A549 (cell line): ENCODE data around the gene KCNQ5. TPM values are rescaled to one million over a fixed set of nuclear protein-coding genes. Genes with fewer than 3 reads are reported as not detected.

ENCODE experiments used
- ATAC-seq, 2 experiments: fragments of 200-7000 bp in 1 of 2; fragments of >200 bp in 1 of 2; cut with Nextera tagmentation in 1 of 2; cut with Tn5 transposase in 1 of 2; 3 replicates each; pipeline versions ENCODE4 v1.8.0 to v1.9.1; 2018 to 2020; ENCODE audit warnings: mild to moderate bottlenecking in 1 of 2, moderate library complexity in 1 of 2
- CTCF ChIA-PET: fragments of 300-600 bp; sonication (Branson Sonifier 250); formaldehyde crosslinking; extraction: SDS; loops from one replicate; lab custom pipeline; 2021; ENCODE audit warnings: antibody characterized with exemption, inconsistent platforms; lab: Yijun Ruan, JAX
- POLR2A ChIA-PET: fragments of 350-600 bp; formaldehyde crosslinking; extraction: SDS; loops from one replicate; lab custom pipeline; 2021; ENCODE audit warnings: antibody characterized with exemption, inconsistent platforms; lab: Yijun Ruan, JAX
- DNase-seq, 2 experiments: peaks; one replicate each; pipeline versions ENCODE4 v3.0.0 to v3.0.0-alpha.2; 2011 to 2016; ENCODE audit warnings: low read depth in 1 of 2, low spot score in 1 of 2
- FAIRE-seq: peaks from 2 replicates; lab custom pipeline; 2011; peaks lifted over from hg19 to GRCh38; lab: Jason Lieb, UNC
- H3K27ac ChIP-seq, 2 experiments: fragments of >200 bp; sonication (Bioruptor Twin); formaldehyde crosslinking; 3 replicates each; pipeline ENCODE4 v1.5.1; 2016 to 2017
- H3K4me1 ChIP-seq: fragments of >200 bp; sonication (Bioruptor Twin); formaldehyde crosslinking; 3 replicates; pipeline ENCODE4 v1.6.1; 2016
- H3K4me2 ChIP-seq: fragments of >200 bp; sonication (Bioruptor Twin); formaldehyde crosslinking; 3 replicates; pipeline ENCODE4 v1.6.1; 2016
- H3K4me3 ChIP-seq: fragments of >200 bp; sonication (Bioruptor Twin); formaldehyde crosslinking; 3 replicates; pipeline ENCODE4 v1.5.1; 2016
- H3K9me3 ChIP-seq: fragments of >200 bp; sonication (Bioruptor Twin); formaldehyde crosslinking; 3 replicates; pipeline ENCODE4 v1.6.1; 2016
- ATOH8 ChIP-seq: fragments of 250-450 bp; sonication (Bioruptor Pico); IDR thresholded peaks from 2 replicates; pipeline ENCODE4 v1.5.0; 2020; ENCODE audit warnings: low read depth, mild to moderate bottlenecking, moderate library complexity
- CBX2 ChIP-seq: fragments of 200-600 bp; sonication (generic); IDR thresholded peaks from 2 replicates; pipeline ENCODE4 v1.6.1; 2016; ENCODE audit warnings: low read depth, mild to moderate bottlenecking, borderline replicate concordance
- CEBPB ChIP-seq, 2 experiments: fragments of >200 bp in 1 of 2; sonication (Bioruptor Twin) in 1 of 2; formaldehyde crosslinking in 1 of 2; IDR thresholded peaks; 2 replicates each; pipeline ENCODE4 v1.6.1; 2012 to 2016
- CTCF ChIP-seq: fragments of >200 bp; sonication (Bioruptor Twin); formaldehyde crosslinking; IDR thresholded peaks from 3 replicates; pipeline ENCODE4 v1.5.1; 2016
- ESRRA ChIP-seq: fragments of 150-350 bp; IDR thresholded peaks from 2 replicates; pipeline ENCODE4 v1.6.1; 2014; ENCODE audit warnings: mild to moderate bottlenecking, low read length, borderline replicate concordance
- HES2 ChIP-seq: fragments of >200 bp; sonication (Bioruptor Twin); formaldehyde crosslinking; IDR thresholded peaks from 2 replicates; pipeline ENCODE4 v1.6.1; 2016
- HOXB5 ChIP-seq: fragments of 250-450 bp; sonication (Bioruptor Pico); IDR thresholded peaks from 2 replicates; pipeline ENCODE4 v1.5.0; 2020; ENCODE audit warnings: mild to moderate bottlenecking, moderate library complexity
- KDM1A ChIP-seq: fragments of 200-600 bp; sonication (generic); IDR thresholded peaks from 2 replicates; pipeline ENCODE4 v1.6.1; 2016; ENCODE audit warnings: low read depth, mild to moderate bottlenecking
- MAFK ChIP-seq: fragments of 450-650 bp; IDR thresholded peaks from 2 replicates; pipeline ENCODE4 v1.6.1; 2014; ENCODE audit not compliant: partially characterized antibody
- MAZ ChIP-seq: fragments of 150-350 bp; IDR thresholded peaks from 2 replicates; pipeline ENCODE4 v1.6.1; 2014; ENCODE audit warnings: antibody characterized with exemption, low read depth, low read length, borderline replicate concordance
- NPAS2 ChIP-seq: fragments of 250-450 bp; sonication (Bioruptor Pico); IDR thresholded peaks from 2 replicates; pipeline ENCODE4 v1.8.0; 2022; ENCODE audit warnings: mild to moderate bottlenecking, moderate library complexity, borderline replicate concordance
- NR3C1 ChIP-seq: fragments of >200 bp; sonication (Bioruptor Twin); formaldehyde crosslinking; IDR thresholded peaks from 3 replicates; pipeline ENCODE4 v1.6.1; 2017
- POLR2A ChIP-seq: IDR thresholded peaks from 2 replicates; pipeline ENCODE4 v1.6.1; 2012; ENCODE audit warnings: mild to moderate bottlenecking, low read length
- POLR2AphosphoS2 ChIP-seq: conservative IDR thresholded peaks from 2 replicates; pipeline ENCODE4 v1.6.1; 2012; ENCODE audit warnings: low read length, improper control_type of control experiment, inconsistent platforms
- RCOR1 ChIP-seq: fragments of 150-350 bp; IDR thresholded peaks from 2 replicates; pipeline ENCODE4 v1.6.1; 2014; ENCODE audit warnings: antibody characterized with exemption, low read length, low read depth
- REST ChIP-seq: fragments of 200-600 bp; sonication (generic); IDR thresholded peaks from 2 replicates; pipeline ENCODE4 v1.6.1; 2016; ENCODE audit warnings: antibody characterized with exemption, mild to moderate bottlenecking, moderate library complexity
- RFX5 ChIP-seq: fragments of 450-650 bp; IDR thresholded peaks from 2 replicates; pipeline ENCODE4 v1.7.1; 2014; ENCODE audit warnings: antibody characterized with exemption, mild to moderate bottlenecking, moderate library complexity
- RNF2 ChIP-seq: fragments of 200-600 bp; sonication (generic); IDR thresholded peaks from 2 replicates; pipeline ENCODE4 v1.6.1; 2016; ENCODE audit warnings: low read depth, mild to moderate bottlenecking, antibody characterized with exemption, moderate library complexity, borderline replicate concordance
- WGBS: methylation state at CpG from one replicate; pipeline ENCODE4 v1.1.6; 2017; ENCODE audit errors: missing lambda C conversion rate; 5-methylcytosine and 5-hydroxymethylcytosine counted together
- polyA plus RNA-seq, 4 experiments: library from polyadenylated mRNA; depleted of rRNA in 3 of 4; stranded (reverse); fragments of >200 nt; fragmentation: RNase III in 1 of 4; extraction: RNeasy Plus Mini Kit Qiagen cat#74134 plus additional on column Dnase treatment in 1 of 4; gene quantifications; 2 replicates in 3 of 4; 3 replicates in 1 of 4; pipeline ENCODE4 v1.2.3, GENCODE V29; 2011 to 2017

The KCNQ5 gene
- polyA plus RNA-seq, 2 of the 4 experiments (the other 2 are of a cell fraction), result 1.2 to 1.3 TPM

- ChIA-PET CTCF (interaction anchor here (1.3 to 1.6 kb wide), 2 partner anchors 13 to 704 kb away, joined by 3 to 7 read pairs; no protein-coding TSS in a partner anchor), POLR2A (no interaction called here)
- H3K4me1 ChIP-seq, result no peaks in the 10 kb centered on the region
- H3K4me2 ChIP-seq, result no peak overlapping the region
- DNase-seq (no peak), FAIRE-seq (no peak), ATAC-seq (no peak)
- no peaks in the 10 kb centered on the region for H3K9me3 ChIP-seq
- 77% methylated on average over 3 of the region's 3 CpGs for WGBS
- H3K4me3 ChIP-seq, result no peak overlapping the region
- no peak overlapping the region for H3K27ac ChIP-seq
- TF ChIP-seq MAFK, result no peak
- no peak for TF ChIP-seq CTCF
- no peak for TF ChIP-seq NPAS2 (CRISPR knock-in tag)
- TF ChIP-seq POLR2AphosphoS2, result no peak
- TF ChIP-seq ESRRA, result no peak
- no peak for TF ChIP-seq ATOH8 (CRISPR knock-in tag)
- no peak for TF ChIP-seq RFX5
- no peak for TF ChIP-seq HES2
- no peak for TF ChIP-seq RCOR1
- TF ChIP-seq HOXB5 (CRISPR knock-in tag), result no peak
- no peak for TF ChIP-seq CBX2
- no peak for TF ChIP-seq REST
- TF ChIP-seq RNF2, result no peak
Measured at GRCh38 chr6:73116330-73116729, 494.5 kb downstream of the KCNQ5 start.

- CTCF ChIA-PET, result interaction anchor here (0.6 to 1.1 kb wide), 4 partner anchors 8 to 1248 kb away, joined by 4 to 6 read pairs (median 4); no protein-coding TSS in a partner anchor
- Histone ChIP-seq H3K4me1 (no peaks in the 10 kb centered on the region), H3K4me2 (no peak overlapping the region), H3K9me3 (no peaks in the 10 kb centered on the region), H3K27ac (no peak overlapping the region), H3K4me3 (no peak overlapping the region)
- POLR2A ChIA-PET, result no interaction called here
- TF ChIP-seq NPAS2 (CRISPR knock-in tag) (no peak), CEBPB (IDR thresholded peaks at IDR 0.05) (no peak), REST (peak; percentile 83), KDM1A (no peak), NR3C1 (no peak), POLR2A (no peak), MAZ (no peak)
- FAIRE-seq (no peak), DNase-seq (no peak), ATAC-seq (0 out of 6 replicates have a peak, but pooled peaks of 1 of the 2 experiments have one; percentile 47)
- 51% methylated on average over 4 of the region's 4 CpGs for WGBS
Measured at GRCh38 chr6:73121421-73121993, 499.6 kb downstream of the KCNQ5 start.
